ENCODE results near the gene ZFR. TPM values are rescaled to one million over a fixed set of nuclear protein-coding genes. Genes with fewer than 3 reads are reported as not detected.

Gene ZFR
- total RNA-seq, 1 donor from 2014 or later, result 65.0 TPM

- no peak for FAIRE-seq
- Histone ChIP-seq H3K27me3 (ENCODE audit: control insufficient read depth, insufficient read depth, low read length) (no peaks in the 10 kb centered on the region), H3K36me3 (ENCODE audit: control insufficient read depth, insufficient read depth, low read length) (no peaks in the 10 kb centered on the region), H3K4me3 (ENCODE audit: low read depth, low read length) (no peak overlapping the region)
- DNase-seq (ENCODE audit: low read depth), result no peak
- no peak for TF ChIP-seq CTCF (IDR thresholded peaks at IDR 0.05; ENCODE audit: insufficient read depth, low read length, severe bottlenecking)
These were observed 28.5 kb upstream of the ZFR start for GRCh38 chr5:32473072-32473471.

- DNase-seq (ENCODE audit: low read depth), result no peak
- no peak for FAIRE-seq
- TF ChIP-seq CTCF (IDR thresholded peaks at IDR 0.05; ENCODE audit: insufficient read depth, low read length, severe bottlenecking), result no peak
- Histone ChIP-seq H3K36me3 (ENCODE audit: control insufficient read depth, insufficient read depth, low read length) (no peaks in the 10 kb centered on the region), H3K27me3 (ENCODE audit: control insufficient read depth, insufficient read depth, low read length) (no peaks in the 10 kb centered on the region), H3K4me3 (ENCODE audit: low read depth, low read length) (no peak overlapping the region)
These were observed 27.2 kb upstream of the ZFR start for GRCh38 chr5:32471784-32472183.

GRCh38 chr5:32465076-32465475, 20.5 kb upstream of the ZFR start:
- no peak for TF ChIP-seq CTCF (IDR thresholded peaks at IDR 0.05; ENCODE audit: insufficient read depth, low read length, severe bottlenecking)
- no peaks in the 10 kb centered on the region for H3K36me3 ChIP-seq (ENCODE audit: control insufficient read depth, insufficient read depth, low read length)
- H3K4me3 ChIP-seq (ENCODE audit: low read depth, low read length), result no peak overlapping the region
- H3K27me3 ChIP-seq (ENCODE audit: control insufficient read depth, insufficient read depth, low read length), result no peaks in the 10 kb centered on the region
- DNase-seq (ENCODE audit: low read depth), result no peak
- FAIRE-seq, result no peak

- Histone ChIP-seq H3K36me3 (ENCODE audit: control insufficient read depth, insufficient read depth, low read length) (no peaks in the 10 kb centered on the region), H3K4me3 (ENCODE audit: low read depth, low read length) (no peak overlapping the region), H3K27me3 (ENCODE audit: control insufficient read depth, insufficient read depth, low read length) (no peaks in the 10 kb centered on the region)
- DNase-seq (ENCODE audit: low read depth), result peak; percentile 78
- TF ChIP-seq CTCF (IDR thresholded peaks at IDR 0.05; ENCODE audit: insufficient read depth, low read length, severe bottlenecking), result no peak
- no peak for FAIRE-seq
These were observed 18.1 kb upstream of the ZFR start for GRCh38 chr5:32462618-32463017.

GRCh38 chr5:32461441-32462120, 17.0 kb upstream of the ZFR start:
- H3K36me3 ChIP-seq (ENCODE audit: control insufficient read depth, insufficient read depth, low read length), result no peaks in the 10 kb centered on the region
- TF ChIP-seq CTCF (IDR thresholded peaks at IDR 0.05; ENCODE audit: insufficient read depth, low read length, severe bottlenecking), result no peak
- FAIRE-seq, result no peak
- no peaks in the 10 kb centered on the region for H3K27me3 ChIP-seq (ENCODE audit: control insufficient read depth, insufficient read depth, low read length)
- no peak overlapping the region for H3K4me3 ChIP-seq (ENCODE audit: low read depth, low read length)
- no peak for DNase-seq (ENCODE audit: low read depth)

- FAIRE-seq (no peak), DNase-seq (ENCODE audit: low read depth) (no peak)
- Histone ChIP-seq H3K36me3 (ENCODE audit: control insufficient read depth, insufficient read depth, low read length) (no peaks in the 10 kb centered on the region), H3K27me3 (ENCODE audit: control insufficient read depth, insufficient read depth, low read length) (no peaks in the 10 kb centered on the region), H3K4me3 (ENCODE audit: low read depth, low read length) (no peak overlapping the region)
- no peak for TF ChIP-seq CTCF (IDR thresholded peaks at IDR 0.05; ENCODE audit: insufficient read depth, low read length, severe bottlenecking)
These were observed 16.2 kb upstream of the ZFR start for GRCh38 chr5:32460702-32461101.
